Chondrocyte (in vitro differentiated cells): Measurements from ENCODE around the gene CCL18. TPM values are rescaled to one million over a fixed set of nuclear protein-coding genes. Genes with fewer than 3 reads are reported as not detected.
"Not testable (repeated sequence)": the region's sequence is repeated elsewhere in the genome, so short reads cannot be mapped to it uniquely, and the experiment has no call there.

Experiments
- DNase-seq: peaks from one replicate; pipeline ENCODE4 v3.0.0; 2021; ENCODE audit warnings: mixed read lengths, low spot score
- H3K27ac Mint-ChIP-seq: one replicate; pipeline ENCODE4 v1.8.0; 2021; ENCODE audit warnings: mild to moderate bottlenecking, moderate library complexity, mixed read lengths; ENCODE audit not compliant: unreplicated experiment
- H3K27me3 Mint-ChIP-seq: 2 replicates; pipeline ENCODE4 v1.8.0; 2021; ENCODE audit warnings: low read depth, mixed read lengths
- H3K36me3 Mint-ChIP-seq: 2 replicates; pipeline ENCODE4 v1.8.0; 2021; ENCODE audit warnings: low read depth, mixed read lengths
- H3K4me1 Mint-ChIP-seq: 2 replicates; pipeline ENCODE4 v1.8.0; 2021; ENCODE audit warnings: low read depth, mild to moderate bottlenecking, mixed read lengths
- H3K4me3 Mint-ChIP-seq: one replicate; pipeline ENCODE4 v1.8.0; 2021; ENCODE audit warnings: mild to moderate bottlenecking, moderate library complexity, mixed read lengths; ENCODE audit not compliant: unreplicated experiment
- H3K9me3 Mint-ChIP-seq: 2 replicates; pipeline ENCODE4 v1.8.0; 2021; ENCODE audit warnings: low read depth, mixed read lengths
- long read RNA-seq: library from polyadenylated mRNA; stranded (forward); transcript quantifications from one replicate; pipeline ENCODE4 v2.0.0, GENCODE V29; 2021
- total RNA-seq: library from RNA; stranded (reverse); gene quantifications from 3 replicates; pipeline ENCODE4 v1.2.1, GENCODE V29; 2021
- TF ChIP-seq, protein P1 (sequence below): fragments of 200-600 bp; sonication (generic); IDR thresholded peaks from 2 replicates; pipeline ENCODE4 v1.5.0; 2021; ENCODE audit warnings: antibody characterized with exemption, mild to moderate bottlenecking, moderate library complexity

Gene CCL18, protein sequence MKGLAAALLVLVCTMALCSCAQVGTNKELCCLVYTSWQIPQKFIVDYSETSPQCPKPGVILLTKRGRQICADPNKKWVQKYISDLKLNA
- total RNA-seq = not detected in 3 replicates
- long read RNA-seq = 0 reads

DNA sequence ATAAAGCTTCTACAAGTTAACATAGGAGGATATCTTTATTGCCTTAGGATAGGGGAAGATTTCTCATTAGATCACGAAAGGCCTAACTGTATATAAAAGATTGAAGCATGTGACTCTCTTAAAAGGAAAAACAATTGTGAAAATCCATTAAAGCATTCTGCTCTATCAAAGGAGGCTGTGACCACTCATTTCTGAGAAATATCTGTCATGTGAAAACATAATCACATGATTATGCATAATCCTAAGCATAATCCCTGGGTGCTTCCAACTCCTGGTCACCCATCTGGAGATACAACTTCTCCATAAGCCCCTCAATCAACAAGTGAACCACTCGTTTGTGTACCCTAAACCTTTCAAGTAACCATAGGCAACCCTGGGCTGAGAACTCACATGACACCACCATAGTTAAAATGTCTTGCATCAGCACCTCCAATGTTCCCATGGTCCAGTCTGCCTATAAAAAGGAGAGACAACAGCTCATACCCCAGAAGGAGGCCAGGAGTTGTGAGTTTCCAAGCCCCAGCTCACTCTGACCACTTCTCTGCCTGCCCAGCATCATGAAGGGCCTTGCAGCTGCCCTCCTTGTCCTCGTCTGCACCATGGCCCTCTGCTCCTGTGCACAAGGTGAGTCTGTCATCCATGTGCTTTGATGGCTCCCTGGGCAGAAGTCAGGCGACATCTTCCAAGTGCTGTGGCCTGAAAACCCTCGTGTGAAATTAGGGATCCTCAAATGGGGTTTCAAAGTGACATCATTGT, at the start of gene CCL18:
Gene CCL18 (plus strand): TSS at position 487 of the 756 bp plus-strand sequence. CDS start 71 bp downstream, at position 558.
- peaks cover 18% of the 10 kb centered on the region for H3K27me3 Mint-ChIP-seq
- DNase-seq = peak; percentile 59
- H3K27ac Mint-ChIP-seq = no peak within 1 kb of the TSS
- TF ChIP-seq, protein P1, sequence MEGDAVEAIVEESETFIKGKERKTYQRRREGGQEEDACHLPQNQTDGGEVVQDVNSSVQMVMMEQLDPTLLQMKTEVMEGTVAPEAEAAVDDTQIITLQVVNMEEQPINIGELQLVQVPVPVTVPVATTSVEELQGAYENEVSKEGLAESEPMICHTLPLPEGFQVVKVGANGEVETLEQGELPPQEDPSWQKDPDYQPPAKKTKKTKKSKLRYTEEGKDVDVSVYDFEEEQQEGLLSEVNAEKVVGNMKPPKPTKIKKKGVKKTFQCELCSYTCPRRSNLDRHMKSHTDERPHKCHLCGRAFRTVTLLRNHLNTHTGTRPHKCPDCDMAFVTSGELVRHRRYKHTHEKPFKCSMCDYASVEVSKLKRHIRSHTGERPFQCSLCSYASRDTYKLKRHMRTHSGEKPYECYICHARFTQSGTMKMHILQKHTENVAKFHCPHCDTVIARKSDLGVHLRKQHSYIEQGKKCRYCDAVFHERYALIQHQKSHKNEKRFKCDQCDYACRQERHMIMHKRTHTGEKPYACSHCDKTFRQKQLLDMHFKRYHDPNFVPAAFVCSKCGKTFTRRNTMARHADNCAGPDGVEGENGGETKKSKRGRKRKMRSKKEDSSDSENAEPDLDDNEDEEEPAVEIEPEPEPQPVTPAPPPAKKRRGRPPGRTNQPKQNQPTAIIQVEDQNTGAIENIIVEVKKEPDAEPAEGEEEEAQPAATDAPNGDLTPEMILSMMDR = no peak
- H3K9me3 Mint-ChIP-seq = peaks cover 6% of the 10 kb centered on the region
- no peak within 1 kb of the TSS for H3K4me3 Mint-ChIP-seq
- H3K36me3 Mint-ChIP-seq = no peaks in the 10 kb centered on the region
- no peaks in the 10 kb centered on the region for H3K4me1 Mint-ChIP-seq

DNA sequence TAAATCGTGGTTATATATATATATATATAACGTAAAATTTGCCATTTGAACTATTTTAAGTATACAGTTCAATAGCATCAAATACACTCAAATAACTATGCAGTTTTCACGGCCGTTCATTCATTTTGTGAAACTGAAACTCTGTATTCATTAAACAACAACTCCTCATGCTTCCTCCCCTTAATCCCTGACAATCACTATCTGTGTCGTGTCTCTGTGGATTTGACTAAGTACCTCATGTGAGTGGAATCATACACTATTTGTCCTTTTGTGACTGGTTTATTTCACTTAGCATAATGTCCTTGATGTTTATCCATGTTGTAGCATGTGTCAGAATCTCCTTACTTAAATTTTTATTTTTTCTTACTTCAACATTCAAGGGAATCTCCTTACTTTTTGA, 49.1 kb upstream of the CCL18 start:
- no peak for DNase-seq
- H3K4me1 Mint-ChIP-seq = no peaks in the 10 kb centered on the region
- no peak overlapping the region for H3K27ac Mint-ChIP-seq

DNA sequence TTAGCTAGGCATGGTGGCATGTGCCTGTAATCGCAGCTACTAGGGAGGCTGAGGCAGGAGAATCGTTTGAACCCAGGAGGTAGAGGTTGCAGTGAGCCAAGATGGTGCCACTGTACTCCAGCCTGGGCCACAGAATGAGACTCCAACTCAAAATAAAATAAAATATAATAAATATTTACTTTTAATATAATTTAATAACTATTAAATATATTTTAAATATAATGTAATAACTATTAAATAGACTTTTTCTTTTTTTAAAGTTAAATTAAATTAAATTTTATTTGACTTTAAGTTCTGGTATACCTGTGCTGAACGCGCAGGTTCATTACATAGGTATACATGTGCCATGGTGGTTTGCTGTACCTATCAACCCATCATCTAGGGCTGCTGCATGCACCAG, 48.2 kb upstream of the CCL18 start:
- not testable (repeated sequence) for H3K4me1 Mint-ChIP-seq

More for the DNA sequence above, 49.1 kb upstream of the CCL18 start:
- Mint-ChIP-seq H3K9me3 (peaks cover 6% of the 10 kb centered on the region), H3K36me3 (no peaks in the 10 kb centered on the region), H3K27me3 (peaks cover 35% of the 10 kb centered on the region), H3K4me3 (no peak overlapping the region)
- TF ChIP-seq, protein P1 = no peak

DNA sequence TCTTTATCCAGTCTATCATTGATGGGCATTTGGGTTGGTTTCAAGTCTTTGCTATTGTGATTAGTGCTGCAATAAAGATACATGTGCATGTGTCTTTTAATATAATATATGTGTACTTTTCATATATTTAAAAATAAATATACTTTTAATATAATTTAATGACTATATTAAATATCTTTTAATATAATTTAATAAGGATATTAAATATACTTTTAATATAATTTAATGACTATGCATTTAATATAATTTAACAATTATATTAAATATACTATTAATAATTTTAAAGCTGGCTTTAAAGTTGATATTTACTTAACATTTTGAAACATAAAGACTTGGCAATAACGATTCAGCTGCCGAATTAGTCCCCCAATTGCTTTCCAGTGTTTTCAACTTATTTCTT, 47.5 kb upstream of the CCL18 start:
- Mint-ChIP-seq H3K27me3 (peaks cover 40% of the 10 kb centered on the region), H3K4me3 (no peak overlapping the region), H3K27ac (no peak overlapping the region)

More for the DNA sequence above, 48.2 kb upstream of the CCL18 start:
- not testable (repeated sequence) for H3K9me3 Mint-ChIP-seq, H3K4me3 Mint-ChIP-seq, H3K36me3 Mint-ChIP-seq, H3K27ac Mint-ChIP-seq, DNase-seq
- peaks cover 39% of the 10 kb centered on the region for H3K27me3 Mint-ChIP-seq

DNA sequence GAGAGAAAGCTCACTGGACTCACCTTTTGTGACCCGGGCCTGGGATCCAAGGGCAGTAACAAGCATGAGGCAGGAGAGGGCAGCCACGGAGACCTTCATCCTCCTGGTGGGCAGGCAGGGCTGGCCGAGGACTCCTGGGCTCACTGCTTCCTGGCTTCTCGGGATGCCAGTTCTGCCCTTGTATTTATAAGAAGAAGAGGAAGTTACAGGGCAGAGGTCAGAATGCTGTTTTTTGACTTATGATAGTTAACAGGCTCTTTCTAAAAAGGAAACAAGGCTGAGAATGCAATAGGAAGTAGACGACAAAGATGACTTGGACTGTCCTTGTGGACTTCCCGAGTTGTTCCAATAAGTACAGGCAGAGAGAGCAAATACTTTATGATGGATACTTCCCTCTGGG, 46.3 kb upstream of the CCL18 start, which contains the start of gene CCL23:
Gene CCL23 (minus strand): TSS at position 174 of the 400 bp plus-strand sequence. CDS start 75 bp downstream, at position 99.
- Mint-ChIP-seq H3K4me1 (no peaks in the 10 kb centered on the region), H3K9me3 (peaks cover 2% of the 10 kb centered on the region), H3K36me3 (no peaks in the 10 kb centered on the region), H3K27ac (no peak within 1 kb of the TSS), H3K4me3 (no peak within 1 kb of the TSS), H3K27me3 (peaks cover 51% of the 10 kb centered on the region)
- no peak for DNase-seq
- TF ChIP-seq, protein P1 = no peak

More for the DNA sequence above, 47.5 kb upstream of the CCL18 start:
- TF ChIP-seq, protein P1 = no peak
- DNase-seq = no peak
- Mint-ChIP-seq H3K36me3 (no peaks in the 10 kb centered on the region), H3K9me3 (peaks cover 6% of the 10 kb centered on the region), H3K4me1 (no peaks in the 10 kb centered on the region)
